Forelimb muscle (tissue), 1 donor: Measurements from ENCODE around the gene CDK9. TPM values are rescaled to one million over a fixed set of nuclear protein-coding genes. Genes with fewer than 3 reads are reported as not detected.
"Not testable (repeated sequence)": the region's sequence is repeated elsewhere in the genome, so short reads cannot be mapped to it uniquely, and the experiment has no call there.

ENCODE experiments used
- DNase-seq: peaks from one replicate; pipeline ENCODE4 v3.0.0-alpha.2; 2013; ENCODE audit warnings: low read depth
- polyA plus RNA-seq: library from polyadenylated mRNA; unstranded; fragments of 120-200 nt; gene quantifications from one replicate; pipeline ENCODE4 v1.2.1, GENCODE V29; 2013; ENCODE audit not compliant: insufficient read length

The CDK9 gene
- polyA plus RNA-seq, result 48.2 TPM

- DNase-seq, result no peak
Observed at GRCh38 chr9:127785933-127786772, at the start of gene CDK9. Gene CDK9, plus strand, starts transcription at chr9:127786034. Its CDS starts 115 bp downstream, at chr9:127786149.

- DNase-seq, result no peak
Observed at GRCh38 chr9:127738666-127739065, 47.2 kb upstream of the CDK9 start.

- DNase-seq, result no peak
Observed at GRCh38 chr9:127739614-127740330, 46.1 kb upstream of the CDK9 start.

GRCh38 chr9:127741831-127742434 is 43.9 kb upstream of the CDK9 start:
- DNase-seq, result no peak

- DNase-seq, result no peak
Observed at GRCh38 chr9:127742435-127743088, 43.3 kb upstream of the CDK9 start.

GRCh38 chr9:127744398-127745110 is 41.3 kb upstream of the CDK9 start:
- no peak for DNase-seq

GRCh38 chr9:127746959-127747569 is 38.8 kb upstream of the CDK9 start:
- DNase-seq, result no peak

- no peak for DNase-seq
Observed at GRCh38 chr9:127749090-127749787, 36.6 kb upstream of the CDK9 start.

- DNase-seq, result no peak
Observed at GRCh38 chr9:127751269-127752054, 34.4 kb upstream of the CDK9 start.

- DNase-seq, result no peak
Observed at GRCh38 chr9:127753148-127753547, 32.7 kb upstream of the CDK9 start.

- DNase-seq, result no peak
Observed at GRCh38 chr9:127753622-127754021, 32.2 kb upstream of the CDK9 start.

- no peak for DNase-seq
Observed at GRCh38 chr9:127754099-127755060, 31.5 kb upstream of the CDK9 start.

GRCh38 chr9:127755061-127756060 is 30.5 kb upstream of the CDK9 start:
- DNase-seq, result no peak

GRCh38 chr9:127756233-127756632 is 29.6 kb upstream of the CDK9 start:
- DNase-seq, result no peak

- not testable (repeated sequence) for DNase-seq
Observed at GRCh38 chr9:127756776-127757175, 29.1 kb upstream of the CDK9 start.

- no peak for DNase-seq
Observed at GRCh38 chr9:127758843-127759242, 27.0 kb upstream of the CDK9 start.

- no peak for DNase-seq
Observed at GRCh38 chr9:127761061-127761460, 24.8 kb upstream of the CDK9 start.
